Naive B cell (primary cell): Measurements from ENCODE around the gene FFAR2. TPM values are rescaled to one million over a fixed set of nuclear protein-coding genes. Genes with fewer than 3 reads are reported as not detected.
"Not testable (repeated sequence)": the region's sequence is repeated elsewhere in the genome, so short reads cannot be mapped to it uniquely, and the experiment has no call there.

Experiments used
- ATAC-seq, 2 donors: fragments of 150-1000 bp; cut with Tn5 transposase; 2 replicates each; pipeline ENCODE4 v1.10.0; 2021; ENCODE audit warnings: low read depth in 2 of 2, mild to moderate bottlenecking in 2 of 2, moderate library complexity in 2 of 2
- DNase-seq: peaks from one replicate; pipeline ENCODE4 v3.0.0; 2022
- H3K27ac Mint-ChIP-seq, 6 donors: one replicate each; pipeline ENCODE4 v1.8.0; 2020 to 2022; ENCODE audit warnings: mild to moderate bottlenecking in 6 of 6, mixed read lengths in 6 of 6, moderate library complexity in 5 of 6, inconsistent platforms in 2 of 6
- H3K27me3 Mint-ChIP-seq, 3 donors: one replicate each; pipeline ENCODE4 v1.8.0; 2021 to 2022; ENCODE audit warnings: mixed read lengths in 3 of 3, mild to moderate bottlenecking in 1 of 3
- H3K36me3 Mint-ChIP-seq, 2 donors: one replicate each; pipeline ENCODE4 v1.8.0; 2020 to 2022; ENCODE audit warnings: mixed read lengths in 2 of 2, inconsistent platforms in 1 of 2, mild to moderate bottlenecking in 1 of 2
- H3K4me1 Mint-ChIP-seq, 3 donors: one replicate each; pipeline ENCODE4 v1.8.0; 2020 to 2022; ENCODE audit warnings: mixed read lengths in 3 of 3, inconsistent platforms in 1 of 3, mild to moderate bottlenecking in 1 of 3, moderate library complexity in 1 of 3
- H3K4me3 Mint-ChIP-seq, 8 donors: one replicate each; pipeline ENCODE4 v1.8.0; 2020 to 2022; ENCODE audit warnings: mild to moderate bottlenecking in 8 of 8, mixed read lengths in 8 of 8, moderate library complexity in 8 of 8, inconsistent platforms in 2 of 8
- H3K9me3 Mint-ChIP-seq, 7 donors: one replicate each; pipeline ENCODE4 v1.8.0; 2020 to 2022; ENCODE audit warnings: mixed read lengths in 7 of 7, mild to moderate bottlenecking in 5 of 7, inconsistent platforms in 2 of 7, moderate library complexity in 1 of 7
- polyA plus RNA-seq, 6 donors: library from polyadenylated mRNA; unstranded; fragments of 300-500 nt; fragmentation: Illumina TruSeq; gene quantifications; one replicate each; pipeline ENCODE4 v1.2.3, GENCODE V29; 2021; ENCODE audit warnings: low read depth in 6 of 6

Gene FFAR2
- polyA plus RNA-seq, 6 donors from 2014 or later, result not detected

GRCh38 chr19:35410487-35410886 is 37.6 kb upstream of the FFAR2 start:
- Mint-ChIP-seq H3K36me3 (no peaks in the 10 kb centered on the region), H3K4me3 (no peak overlapping the region), H3K4me1 (peaks cover 11 to 15% (median 14%) of the 10 kb centered on the region in 3 donors), H3K27me3 (peaks cover 0 to 15% (median 7%) of the 10 kb centered on the region in 3 donors), H3K27ac (no peak overlapping the region), H3K9me3 (no peaks in the 10 kb centered on the region)
- ATAC-seq (no peak), DNase-seq (no peak)

- ATAC-seq, result no peak
- peaks cover 12 to 44% (median 31%) of the 10 kb centered on the region in 3 donors for H3K27me3 Mint-ChIP-seq
- no peaks in the 10 kb centered on the region for H3K36me3 Mint-ChIP-seq
- peaks cover 7 to 15% (median 9%) of the 10 kb centered on the region in 3 donors for H3K4me1 Mint-ChIP-seq
- DNase-seq, result no peak
- H3K27ac Mint-ChIP-seq, result no peak overlapping the region
- no peak overlapping the region for H3K4me3 Mint-ChIP-seq
- H3K9me3 Mint-ChIP-seq, result no peaks in the 10 kb centered on the region
Observed at GRCh38 chr19:35414442-35414841, 33.6 kb upstream of the FFAR2 start.

- ATAC-seq, result no peak
- no peaks in the 10 kb centered on the region for H3K36me3 Mint-ChIP-seq
- no peak for DNase-seq
- no peak overlapping the region for H3K4me3 Mint-ChIP-seq
- H3K27ac Mint-ChIP-seq, result no peak overlapping the region
- H3K27me3 Mint-ChIP-seq, result peaks cover 12 to 43% (median 31%) of the 10 kb centered on the region in 3 donors
- H3K4me1 Mint-ChIP-seq, result peaks cover 13 to 16% (median 16%) of the 10 kb centered on the region in 3 donors
- H3K9me3 Mint-ChIP-seq, result no peaks in the 10 kb centered on the region
Observed at GRCh38 chr19:35416331-35416730, 31.7 kb upstream of the FFAR2 start.

- ATAC-seq (no peak), DNase-seq (no peak)
- Mint-ChIP-seq H3K27ac (no peak overlapping the region), H3K4me3 (no peak overlapping the region), H3K9me3 (no peaks in the 10 kb centered on the region), H3K36me3 (no peaks in the 10 kb centered on the region), H3K4me1 (peaks cover 13 to 18% (median 16%) of the 10 kb centered on the region in 3 donors), H3K27me3 (peaks cover 12 to 40% (median 31%) of the 10 kb centered on the region in 3 donors)
Observed at GRCh38 chr19:35417278-35417677, 30.8 kb upstream of the FFAR2 start.

GRCh38 chr19:35417713-35418534 is 30.1 kb upstream of the FFAR2 start:
- no peak for ATAC-seq
- H3K9me3 Mint-ChIP-seq, result no peaks in the 10 kb centered on the region
- no peak overlapping the region for H3K4me3 Mint-ChIP-seq
- H3K4me1 Mint-ChIP-seq, result peaks cover 13 to 18% (median 16%) of the 10 kb centered on the region in 3 donors
- H3K27me3 Mint-ChIP-seq, result peaks cover 9 to 40% (median 31%) of the 10 kb centered on the region in 3 donors
- peak overlapping the region in 2 of 6 donors; percentile 7 to 75 for H3K27ac Mint-ChIP-seq
- DNase-seq, result no peak
- no peaks in the 10 kb centered on the region for H3K36me3 Mint-ChIP-seq

- no peak for ATAC-seq
- H3K27me3 Mint-ChIP-seq, result peaks cover 5 to 35% (median 34%) of the 10 kb centered on the region in 3 donors
- H3K9me3 Mint-ChIP-seq, result no peaks in the 10 kb centered on the region
- peaks cover 13 to 18% (median 16%) of the 10 kb centered on the region in 3 donors for H3K4me1 Mint-ChIP-seq
- no peaks in the 10 kb centered on the region for H3K36me3 Mint-ChIP-seq
- H3K27ac Mint-ChIP-seq, result no peak overlapping the region
- H3K4me3 Mint-ChIP-seq, result peak overlapping the region in 1 of 8 donors; percentile 10
- no peak for DNase-seq
Observed at GRCh38 chr19:35419046-35419445, 29.0 kb upstream of the FFAR2 start.

- no peaks in the 10 kb centered on the region for H3K36me3 Mint-ChIP-seq
- no peaks in the 10 kb centered on the region for H3K9me3 Mint-ChIP-seq
- no peak overlapping the region for H3K27ac Mint-ChIP-seq
- ATAC-seq (no peak), DNase-seq (no peak)
- peaks cover 13 to 18% (median 16%) of the 10 kb centered on the region in 3 donors for H3K4me1 Mint-ChIP-seq
- H3K27me3 Mint-ChIP-seq, result peaks cover 8 to 39% (median 34%) of the 10 kb centered on the region in 3 donors
- no peak overlapping the region for H3K4me3 Mint-ChIP-seq
Observed at GRCh38 chr19:35419805-35420204, 28.3 kb upstream of the FFAR2 start.

- Mint-ChIP-seq H3K27ac (peak overlapping the region in 1 of 6 donors; percentile 58), H3K36me3 (no peaks in the 10 kb centered on the region), H3K27me3 (peaks cover 3 to 32% (median 20%) of the 10 kb centered on the region in 3 donors), H3K4me1 (peaks cover 13 to 18% (median 16%) of the 10 kb centered on the region in 3 donors), H3K9me3 (no peaks in the 10 kb centered on the region), H3K4me3 (no peak overlapping the region)
- ATAC-seq (no peak), DNase-seq (no peak)
Observed at GRCh38 chr19:35421362-35421761, 26.7 kb upstream of the FFAR2 start.

DNA sequence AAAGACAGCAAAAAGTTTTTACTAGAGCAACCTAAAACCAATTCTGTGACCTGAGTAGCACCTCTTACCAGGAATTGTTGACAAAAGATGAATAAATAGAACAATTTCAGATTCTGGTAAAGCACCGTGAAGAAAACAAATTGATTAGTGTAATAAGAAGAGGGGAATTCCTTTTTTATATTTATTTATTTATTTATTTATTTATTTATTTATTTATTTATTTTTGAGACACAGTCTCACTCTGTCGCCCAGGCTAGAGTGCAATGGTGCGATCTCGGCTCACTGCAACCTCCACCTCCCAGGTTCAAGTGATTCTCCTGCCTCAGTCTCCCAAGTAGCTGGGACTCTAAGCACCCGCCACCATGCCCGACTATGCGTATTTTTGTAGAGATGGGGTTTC is 24.7 kb upstream of the FFAR2 start:
- not testable (repeated sequence) for H3K27ac Mint-ChIP-seq, H3K4me3 Mint-ChIP-seq, DNase-seq, H3K36me3 Mint-ChIP-seq, H3K9me3 Mint-ChIP-seq, ATAC-seq
- peaks cover 3 to 12% (median 6%) of the 10 kb centered on the region in 3 donors for H3K27me3 Mint-ChIP-seq
- H3K4me1 Mint-ChIP-seq, result peaks cover 3 to 13% (median 7%) of the 10 kb centered on the region in 3 donors

- Mint-ChIP-seq H3K36me3 (peaks cover 0 to 4% of the 10 kb centered on the region in 2 donors), H3K4me3 (no peak overlapping the region), H3K27ac (peak overlapping the region in 1 of 6 donors; percentile 80), H3K9me3 (peaks cover 0 to 6% (median 1%) of the 10 kb centered on the region in 7 donors), H3K27me3 (peaks cover 0 to 23% (median 3%) of the 10 kb centered on the region in 3 donors), H3K4me1 (peaks cover 0 to 4% (median 3%) of the 10 kb centered on the region in 3 donors)
- ATAC-seq, result no peak
- DNase-seq, result no peak
Observed at GRCh38 chr19:35425682-35426081, 22.4 kb upstream of the FFAR2 start.

GRCh38 chr19:35427187-35427586 is 20.9 kb upstream of the FFAR2 start:
- ATAC-seq (no peak), DNase-seq (no peak)
- Mint-ChIP-seq H3K36me3 (peaks cover 8 to 19% of the 10 kb centered on the region in 2 donors), H3K27me3 (peaks cover 3 to 33% (median 5%) of the 10 kb centered on the region in 3 donors), H3K9me3 (peaks cover 9 to 21% (median 13%) of the 10 kb centered on the region in 7 donors), H3K4me1 (peaks cover 0 to 5% (median 0%) of the 10 kb centered on the region in 3 donors), H3K27ac (no peak overlapping the region), H3K4me3 (no peak overlapping the region)

DNA sequence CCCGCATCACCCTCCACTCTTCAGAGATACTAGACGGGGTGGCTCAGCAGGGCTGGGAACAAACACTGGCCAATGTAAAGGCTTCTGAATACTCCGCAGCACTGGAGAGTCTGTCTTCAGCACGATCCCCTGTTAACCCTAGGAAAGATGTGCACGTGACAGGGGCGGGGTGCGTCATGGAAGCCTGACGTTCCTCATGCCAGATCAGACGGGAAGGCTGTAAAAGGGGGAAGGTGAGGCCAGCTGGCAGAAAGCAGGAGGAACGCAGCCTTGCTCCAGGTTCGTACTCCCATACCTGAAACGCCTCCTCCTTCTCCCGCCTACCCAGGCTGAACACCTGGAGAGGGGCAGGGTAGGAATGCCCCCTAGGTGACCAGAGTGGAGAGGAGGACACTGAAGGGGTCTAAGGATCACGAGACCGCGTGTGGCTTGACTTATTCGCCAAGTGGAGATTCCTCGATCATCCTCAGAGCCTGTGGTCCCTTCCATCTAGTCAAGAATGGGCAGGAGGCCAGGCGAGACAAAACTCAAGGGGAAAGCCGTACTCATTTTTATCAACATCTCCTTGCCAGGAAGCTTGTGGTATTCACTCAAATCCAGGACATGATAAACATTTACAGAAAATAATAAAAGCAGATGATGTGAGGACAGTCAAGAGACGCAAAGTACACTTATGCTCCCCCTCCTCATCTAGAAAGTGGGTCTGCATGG is 18.2 kb upstream of the FFAR2 start:
- Mint-ChIP-seq H3K27me3 (peaks cover 0 to 39% (median 14%) of the 10 kb centered on the region in 3 donors), H3K4me3 (no peak overlapping the region), H3K9me3 (peaks cover 10 to 22% (median 16%) of the 10 kb centered on the region in 7 donors), H3K36me3 (peaks cover 8 to 24% of the 10 kb centered on the region in 2 donors), H3K27ac (peak overlapping the region in 1 of 6 donors; percentile 63), H3K4me1 (peaks cover 0 to 5% (median 0%) of the 10 kb centered on the region in 3 donors)
- DNase-seq, result no peak
- no peak for ATAC-seq

DNA sequence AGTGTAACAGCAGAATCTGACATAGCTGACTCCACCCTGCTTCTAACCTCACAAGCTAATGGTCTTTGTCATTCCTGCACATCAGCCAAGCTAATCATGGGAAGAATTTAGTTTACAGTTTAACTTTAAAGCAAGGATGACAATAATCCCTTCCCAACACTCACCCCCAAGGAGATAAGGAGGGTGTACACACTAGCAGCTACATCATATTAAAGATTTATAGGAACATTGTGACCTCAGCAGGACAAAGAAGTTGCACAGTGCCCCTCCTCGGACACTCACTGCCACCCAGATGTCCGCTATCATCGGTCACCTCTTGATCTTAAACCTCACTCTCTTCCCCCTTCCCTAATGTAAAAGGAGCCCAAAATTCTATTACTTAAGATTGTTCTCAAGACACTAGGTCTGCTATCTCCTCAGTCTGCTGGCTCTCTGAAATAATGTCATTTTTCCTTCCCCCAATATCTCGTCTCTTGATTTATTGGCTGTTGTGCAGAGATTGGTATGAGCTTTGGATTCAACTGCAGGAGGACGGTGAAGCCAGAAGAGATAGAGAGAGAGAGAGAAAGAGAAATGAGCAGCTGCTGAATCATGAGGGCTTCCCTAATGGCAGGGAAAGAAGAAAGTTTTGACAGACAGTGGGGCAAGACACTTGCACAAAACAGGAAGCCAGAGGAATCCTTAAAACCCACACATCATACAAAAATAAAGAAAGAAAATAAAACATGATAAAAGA is 17.5 kb upstream of the FFAR2 start:
- DNase-seq (no peak), ATAC-seq (no peak)
- Mint-ChIP-seq H3K9me3 (peaks cover 10 to 22% (median 16%) of the 10 kb centered on the region in 7 donors), H3K4me3 (peak overlapping the region in 1 of 8 donors; percentile 64), H3K36me3 (peaks cover 8 to 24% of the 10 kb centered on the region in 2 donors), H3K27ac (no peak overlapping the region), H3K27me3 (peaks cover 0 to 39% (median 14%) of the 10 kb centered on the region in 3 donors), H3K4me1 (peaks cover 0 to 5% (median 0%) of the 10 kb centered on the region in 3 donors)
